ENCODE measurements around the gene SGCA.

The SGCA gene

DNA sequence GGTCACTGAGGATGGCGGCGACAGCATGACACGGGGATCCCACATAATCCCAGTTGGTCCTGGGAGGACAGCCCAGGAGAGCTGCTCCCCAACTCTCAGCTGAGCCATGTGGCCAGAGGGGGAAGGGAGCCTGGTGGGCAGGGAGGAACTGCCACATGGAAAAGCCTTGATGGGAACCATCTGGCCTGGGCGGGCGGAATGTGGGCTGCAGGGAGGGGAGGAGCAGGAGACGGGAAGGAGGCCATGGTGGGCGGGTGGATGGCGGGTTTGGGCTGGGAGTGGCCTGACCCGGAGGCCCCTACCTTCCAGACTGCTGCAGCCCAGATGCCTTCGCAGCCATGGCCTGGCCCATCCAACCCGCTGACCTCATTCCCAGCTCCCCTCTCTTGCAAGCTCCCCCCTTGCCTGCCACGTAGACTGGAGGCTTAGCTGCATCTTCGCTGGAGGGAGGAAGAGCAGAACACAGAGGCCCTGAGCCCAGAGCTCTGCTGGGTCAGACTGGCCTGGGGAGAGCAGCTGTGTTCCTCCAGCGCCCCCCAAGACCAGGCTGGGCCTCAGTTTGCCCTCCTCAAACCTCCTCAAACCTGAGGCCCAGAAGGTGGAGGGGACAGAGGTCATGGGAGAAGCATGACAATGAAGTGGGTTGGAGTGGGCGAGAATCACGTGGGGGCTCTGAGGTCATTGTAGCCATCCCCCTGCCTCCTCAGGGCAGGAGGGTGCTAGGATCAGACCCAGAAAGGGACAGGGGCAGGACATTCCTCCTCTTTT lies 43.9 kb downstream of the SGCA start:
- ATAC-seq, result no peak
- DNase-seq, result no peak

DNA sequence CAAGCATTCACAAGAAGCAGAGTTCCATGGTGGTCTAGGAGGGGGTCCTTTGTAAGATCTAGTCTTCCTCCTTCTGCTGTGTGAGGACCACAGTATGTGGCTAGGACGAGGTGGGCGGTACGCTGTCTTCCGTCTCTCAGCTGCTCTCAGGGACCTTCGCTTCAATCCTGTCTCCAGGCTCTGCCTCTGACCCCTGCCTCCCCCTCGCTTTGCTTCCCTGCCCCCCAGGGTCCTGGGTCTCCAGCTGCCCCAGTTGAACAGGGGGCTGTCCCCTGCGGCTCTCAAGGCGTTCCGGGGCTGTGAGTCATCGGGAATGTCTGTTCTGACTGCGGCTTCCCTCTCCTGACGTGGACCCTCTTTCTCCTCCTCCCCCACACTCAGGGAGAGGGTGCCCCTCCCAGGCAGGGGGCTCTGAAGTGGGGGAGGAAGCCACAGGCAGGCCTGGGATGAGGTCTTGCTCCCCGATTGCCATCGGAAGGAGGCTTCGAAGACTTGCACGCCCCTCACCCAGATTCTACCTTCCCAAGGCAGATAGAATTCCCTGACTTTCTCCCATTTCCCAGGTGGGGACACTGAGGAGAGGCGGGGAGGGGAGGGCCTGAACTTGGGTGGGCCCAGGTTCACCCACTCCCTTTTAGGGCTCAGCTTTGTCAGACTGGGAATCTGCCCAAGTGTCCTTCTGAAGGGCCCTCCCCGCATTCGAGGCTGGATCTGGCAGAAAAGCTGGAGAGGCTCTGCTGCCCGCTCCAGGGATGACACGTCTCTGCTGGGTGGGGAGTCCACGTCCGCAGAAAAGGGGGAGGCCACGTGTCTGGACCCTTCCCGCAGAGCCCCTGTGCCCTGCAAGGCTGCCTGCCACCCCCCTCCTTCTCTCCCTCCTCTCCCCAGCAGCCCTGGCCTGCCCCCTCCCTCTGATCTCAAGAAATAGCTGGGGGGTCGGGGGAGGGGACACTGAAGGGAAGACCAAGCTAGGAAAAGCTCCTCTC lies 44.7 kb downstream of the SGCA start:
- ATAC-seq (no peak), DNase-seq (no peak)

DNA sequence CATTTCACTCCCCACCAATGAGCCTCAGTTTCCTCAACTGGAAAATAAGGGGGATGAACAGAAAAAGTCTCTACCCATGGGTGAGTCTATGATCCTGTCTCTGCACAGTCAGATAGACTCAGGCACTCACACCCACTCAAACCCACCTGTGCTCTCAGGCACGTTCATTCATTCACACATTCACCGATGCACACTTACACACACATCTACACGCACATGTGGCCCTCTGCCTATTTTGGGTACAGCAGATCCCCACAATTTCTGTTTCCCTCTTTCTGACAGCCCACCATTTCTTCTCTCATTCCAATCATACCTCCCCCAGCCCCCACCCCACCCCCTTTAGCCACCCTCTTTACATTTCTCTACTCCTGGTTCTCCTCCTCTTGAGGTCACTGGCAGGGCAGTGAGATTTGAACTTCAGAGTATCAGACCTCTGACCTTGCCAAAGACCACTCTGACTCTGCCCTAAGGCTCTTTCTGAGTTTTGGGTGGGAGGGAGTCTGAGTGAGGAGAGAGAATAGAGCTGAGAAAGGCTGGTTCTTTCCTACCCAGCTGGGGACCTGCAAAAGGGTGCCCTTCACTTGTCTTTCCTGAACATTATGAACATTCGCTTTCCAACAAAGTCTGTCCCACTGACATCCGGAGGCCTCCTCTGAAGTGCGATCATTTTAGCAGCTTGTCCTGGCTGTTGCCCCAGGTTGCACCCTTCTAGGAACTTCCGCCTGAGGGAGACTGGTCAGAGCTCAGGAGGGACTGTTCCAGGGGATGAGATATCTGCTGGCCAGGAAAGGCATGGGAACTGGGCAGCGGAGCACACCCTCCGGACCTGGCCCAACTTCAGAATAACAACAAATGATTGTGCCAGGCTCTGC lies 45.7 kb downstream of the SGCA start:
- no peak for ATAC-seq
- no peak for DNase-seq

DNA sequence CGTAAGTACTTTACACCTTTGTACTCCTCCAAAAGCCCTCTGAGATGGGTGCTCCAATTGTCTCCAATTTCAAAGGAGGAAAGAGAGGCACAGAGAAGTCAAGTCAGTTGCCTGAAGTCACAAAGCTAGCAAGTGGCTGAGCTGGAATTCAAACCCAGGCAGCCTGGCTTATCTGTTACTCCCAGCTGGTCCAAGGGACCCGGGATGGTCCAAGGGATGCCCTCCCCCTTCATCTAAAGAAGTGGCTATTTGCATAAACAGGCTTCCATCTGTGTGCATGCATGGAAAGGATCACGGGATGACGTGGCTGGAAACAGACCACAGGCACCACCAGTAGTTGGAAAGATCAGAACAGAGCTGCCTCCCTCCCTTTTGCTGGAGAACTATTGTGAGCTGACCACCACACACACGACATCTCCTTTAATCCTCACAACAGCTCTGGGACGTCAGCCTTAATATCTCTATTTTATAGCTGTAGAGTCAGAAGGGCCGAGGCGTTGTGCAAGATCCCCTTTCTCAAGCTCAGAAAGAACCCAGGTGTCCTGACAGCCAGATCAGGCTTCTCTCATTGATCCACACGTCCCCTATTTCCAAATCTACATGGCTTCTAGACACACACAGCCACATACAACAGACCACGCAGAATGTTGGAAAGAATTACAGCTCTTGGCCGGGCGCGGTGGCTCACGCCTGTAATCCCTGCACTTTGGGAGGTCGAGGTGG lies 46.5 kb downstream of the SGCA start:
- DNase-seq (no peak), ATAC-seq (no peak)

DNA sequence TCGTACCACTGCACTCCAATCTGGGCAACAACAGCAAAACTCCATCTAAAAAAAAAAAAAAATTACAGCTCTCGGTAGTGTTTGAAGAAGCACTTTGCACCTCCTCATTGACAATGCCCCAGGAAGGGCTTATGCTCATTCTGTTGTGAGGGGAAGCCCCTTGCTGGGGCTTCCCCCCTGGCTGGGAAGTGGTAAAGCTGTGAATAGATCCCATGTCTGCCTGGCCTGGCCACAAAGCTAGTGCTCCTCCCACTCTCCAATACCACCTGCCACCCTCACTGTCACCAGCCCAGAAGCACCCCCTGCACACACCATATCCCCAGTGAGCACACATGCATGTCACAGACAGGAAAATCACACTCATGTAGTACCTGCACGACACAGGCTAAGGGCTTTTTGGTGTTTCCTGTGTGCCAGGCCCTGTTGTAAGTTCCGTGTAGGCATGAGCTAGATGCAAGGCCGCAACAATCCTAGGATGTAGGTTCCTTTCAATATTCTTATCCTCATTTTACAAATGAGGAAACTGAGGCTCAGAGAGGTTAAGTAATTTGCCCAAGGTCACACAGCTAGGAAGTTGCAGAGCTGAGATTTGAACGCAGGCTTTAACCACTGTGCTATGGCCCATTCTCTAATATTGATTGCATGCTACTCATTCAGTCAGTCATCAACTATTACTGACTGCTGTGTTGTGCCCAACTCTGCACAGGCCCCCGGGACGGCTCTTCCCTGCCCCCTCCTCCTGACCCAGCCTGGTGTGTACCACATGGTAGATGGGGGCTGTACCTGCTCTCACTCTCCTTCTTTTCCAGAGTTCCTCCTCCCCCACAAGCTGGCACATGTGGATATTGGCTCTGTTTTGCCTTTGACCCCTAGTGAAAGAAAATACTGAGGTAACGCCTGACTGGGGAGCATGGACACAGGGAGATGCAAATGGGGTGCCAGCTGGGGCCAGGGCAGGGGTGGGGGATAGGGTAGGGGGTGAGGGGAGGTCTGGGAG lies 47.5 kb downstream of the SGCA start:
- DNase-seq (peak; percentile 69), ATAC-seq (peak; percentile 96)

DNA sequence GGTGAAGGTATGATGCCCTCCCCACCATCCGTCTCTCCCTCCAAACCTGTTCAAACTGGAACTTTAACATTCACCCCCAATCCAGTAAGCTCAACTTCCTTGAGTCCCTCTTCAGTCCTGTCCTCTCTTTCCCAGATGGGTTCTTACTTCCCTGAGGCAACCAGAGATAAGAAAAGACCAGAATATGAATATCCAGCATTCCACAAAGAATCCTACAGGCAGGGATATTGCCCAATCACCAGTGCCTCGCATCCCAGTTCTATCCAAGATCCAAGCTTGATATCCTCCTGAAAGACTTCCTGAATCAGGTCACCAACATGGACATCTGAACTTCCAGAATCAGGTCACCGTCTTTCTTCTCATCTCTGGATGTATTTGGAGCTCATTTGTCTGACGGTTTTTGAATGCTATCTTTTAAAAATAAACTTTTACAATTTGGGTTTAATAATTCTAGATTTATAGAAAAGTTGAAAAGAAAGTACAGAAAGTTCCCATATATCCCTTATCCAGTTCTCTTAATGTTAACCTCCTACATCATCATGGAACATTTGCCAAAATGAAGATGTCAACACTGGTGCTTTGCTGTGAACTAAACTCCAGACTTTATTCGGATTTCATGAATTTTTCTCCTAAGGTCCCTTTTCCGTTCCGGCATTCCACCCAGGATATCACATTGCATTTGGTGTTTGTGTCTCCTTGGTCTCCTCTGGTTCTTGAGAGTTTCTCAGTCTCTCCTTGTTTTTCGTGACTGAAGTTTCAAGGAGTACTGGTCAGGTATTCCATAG lies 49.4 kb downstream of the SGCA start:
- no peak for ATAC-seq
- no peak for DNase-seq

DNA sequence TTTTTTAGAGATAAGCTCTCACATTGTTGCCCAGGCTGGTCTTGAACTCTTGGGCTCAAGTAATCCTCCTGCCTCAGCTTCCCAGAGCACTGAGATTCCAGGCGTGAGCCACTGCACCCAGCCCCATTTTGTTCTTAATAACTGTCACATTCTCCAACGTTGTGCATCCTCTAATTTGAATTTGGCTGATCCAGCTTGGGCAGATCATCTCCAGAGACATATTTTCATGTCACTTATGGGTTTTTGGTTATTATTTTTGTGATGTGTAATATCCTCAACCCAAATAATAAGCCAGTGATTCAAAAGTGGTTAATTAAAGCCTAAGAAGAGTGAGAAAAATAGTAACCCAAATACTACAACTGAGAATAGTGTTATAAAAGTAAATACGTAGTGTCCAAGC lies 51.8 kb downstream of the SGCA start:
- no peak for DNase-seq
- ATAC-seq, result no peak

DNA sequence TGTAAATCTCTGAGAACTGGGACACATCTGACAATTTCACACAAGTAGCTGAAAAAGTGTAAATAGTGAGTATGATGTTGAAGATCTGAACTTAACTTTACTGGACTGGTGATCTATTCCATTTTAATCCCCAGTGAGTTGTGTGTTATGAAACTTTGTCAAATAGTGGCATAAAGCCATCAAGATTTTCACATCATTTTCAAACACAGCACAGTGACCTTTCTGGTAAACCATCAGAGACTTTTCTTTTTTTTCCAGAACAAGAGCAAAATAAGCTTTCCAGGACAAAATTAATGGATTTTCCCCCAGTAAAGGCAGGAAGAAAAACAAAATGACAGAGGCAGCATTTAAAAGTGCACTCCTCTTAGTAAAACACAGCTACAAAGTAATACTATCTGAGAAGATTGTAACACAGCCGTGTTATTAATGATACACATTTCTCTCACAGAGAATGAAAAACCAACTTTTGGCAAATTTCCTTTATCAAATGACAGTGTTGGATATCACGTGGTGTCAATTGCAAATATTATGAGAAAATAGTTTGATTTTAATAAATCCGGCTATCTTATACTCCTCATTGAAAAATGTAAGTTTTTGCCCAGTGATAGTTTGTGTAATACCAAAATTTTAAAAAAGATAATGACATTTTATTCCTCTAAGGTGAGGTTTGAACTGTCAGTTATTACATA lies 52.4 kb downstream of the SGCA start:
- ATAC-seq (no peak), DNase-seq (no peak)

DNA sequence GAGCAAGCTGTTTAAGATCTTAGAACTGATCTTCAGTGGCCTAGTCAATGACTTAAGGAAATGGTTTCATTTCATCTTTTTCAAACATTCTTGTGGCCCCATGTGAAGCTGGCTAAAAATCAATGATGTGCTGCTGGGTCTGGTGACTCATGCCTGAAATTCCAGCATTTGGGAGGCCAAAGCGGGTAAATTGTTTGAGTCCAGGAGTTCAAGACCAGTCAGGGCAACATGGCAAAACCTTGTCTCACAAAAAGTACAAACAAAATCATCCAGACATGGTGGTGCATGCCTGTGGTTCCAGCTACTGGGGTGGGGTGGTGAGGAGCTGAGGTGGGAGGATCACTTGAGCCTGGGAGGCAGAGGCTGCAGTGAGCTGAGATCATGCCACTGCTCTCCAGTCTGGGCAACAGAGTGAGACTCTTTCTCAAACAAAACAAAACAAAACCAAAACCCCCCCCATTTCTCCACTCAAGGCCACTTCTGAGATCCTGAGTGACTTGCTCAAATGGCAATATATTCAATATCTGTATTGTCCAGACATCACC lies 53.0 kb downstream of the SGCA start:
- DNase-seq (no peak), ATAC-seq (no peak)

DNA sequence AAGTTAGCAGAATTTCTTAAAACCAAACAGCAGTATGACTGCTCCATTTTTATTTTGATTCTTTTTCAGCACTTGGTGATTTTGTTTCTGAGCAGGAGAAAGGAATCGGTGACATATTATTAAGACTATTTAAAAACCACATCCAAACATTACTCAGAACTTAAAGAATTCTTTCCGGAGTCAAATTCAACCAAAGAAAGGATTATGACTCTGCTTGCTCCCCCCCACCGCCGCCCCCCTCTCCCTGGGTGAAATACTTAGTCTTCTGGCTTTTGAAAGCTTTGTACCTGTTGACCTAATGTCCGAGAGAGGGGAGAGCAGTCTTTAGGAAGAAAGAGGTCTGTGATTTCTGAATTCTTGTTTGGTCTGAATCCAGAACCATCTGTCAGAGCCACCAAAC lies 53.5 kb downstream of the SGCA start:
- ATAC-seq (no peak), DNase-seq (no peak)

DNA sequence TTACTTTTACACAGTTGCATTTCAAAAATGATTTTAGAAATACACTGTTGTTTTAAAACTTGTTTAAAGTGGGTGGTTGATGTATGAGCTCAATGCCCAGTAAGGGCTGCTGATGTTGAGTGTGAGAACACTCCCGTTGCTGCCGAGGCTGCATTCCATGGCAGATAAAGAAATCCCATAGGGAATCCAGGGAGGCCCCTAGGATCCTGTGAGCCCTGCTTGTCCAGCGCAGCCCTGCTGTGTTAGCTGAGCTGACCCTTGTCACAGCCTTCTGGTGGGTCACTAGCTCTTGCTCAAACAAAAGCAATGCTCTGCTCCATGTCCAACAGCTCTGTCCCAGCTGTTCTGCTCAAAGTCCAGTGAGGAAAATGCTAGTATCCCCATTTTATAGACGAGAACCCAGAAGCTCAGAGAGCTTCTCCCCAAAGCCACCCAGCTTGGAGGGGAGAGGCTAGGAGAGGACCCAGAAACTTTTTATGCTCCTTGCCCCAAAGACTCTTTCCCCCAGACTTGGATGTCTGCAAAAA lies 54.2 kb downstream of the SGCA start:
- ATAC-seq, result no peak
- DNase-seq, result no peak

DNA sequence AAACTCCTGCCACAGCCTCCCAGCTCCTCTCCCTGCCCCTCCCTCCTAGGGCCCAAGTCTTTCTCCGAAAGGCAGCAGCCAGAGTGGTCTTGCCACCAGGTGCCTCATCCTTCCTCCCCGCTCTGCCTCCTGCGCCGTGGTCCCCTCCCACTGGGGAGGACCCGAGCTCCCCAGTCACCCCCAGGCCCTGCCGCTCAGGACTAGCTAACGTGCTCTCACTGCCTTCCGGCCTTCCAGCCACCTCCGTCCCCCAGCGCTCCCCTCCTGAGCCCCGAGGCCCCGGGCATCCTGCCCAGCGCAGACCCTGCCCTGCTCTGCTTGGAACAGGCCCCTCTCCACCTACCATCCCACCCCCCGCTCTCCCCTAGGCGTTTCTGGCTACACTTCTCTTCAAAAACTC lies 55.0 kb downstream of the SGCA start:
- ATAC-seq, result no peak
- DNase-seq, result no peak

DNA sequence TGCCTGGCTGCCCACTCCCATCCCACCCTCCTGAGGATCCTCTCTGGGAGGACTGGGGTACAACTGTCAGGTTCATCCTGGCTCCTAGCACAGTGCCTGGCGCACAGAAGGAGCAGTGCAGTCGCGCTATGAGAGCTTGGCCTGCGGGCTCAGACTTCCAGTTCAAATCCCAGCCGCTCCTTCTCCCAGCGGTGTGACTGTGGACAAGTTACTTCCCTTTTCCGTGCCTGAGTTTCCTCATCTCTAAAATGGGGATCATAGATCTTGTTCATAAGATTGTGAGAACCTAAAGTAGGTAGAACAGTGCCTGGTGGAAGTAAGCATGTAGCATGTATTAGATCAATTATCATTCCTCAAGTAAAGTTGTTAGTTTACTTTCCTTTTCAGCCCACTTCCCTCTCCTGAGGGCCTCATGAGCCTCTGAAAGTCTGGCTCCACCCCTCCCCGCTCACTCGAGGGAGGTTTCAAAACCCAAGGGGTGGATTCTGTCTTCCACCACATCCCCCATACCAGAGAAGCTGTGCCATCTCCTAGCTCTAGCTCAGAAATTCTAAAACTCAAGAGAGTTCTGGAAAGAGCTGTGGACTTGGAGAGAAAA lies 55.6 kb downstream of the SGCA start:
- ATAC-seq (no peak), DNase-seq (no peak)

DNA sequence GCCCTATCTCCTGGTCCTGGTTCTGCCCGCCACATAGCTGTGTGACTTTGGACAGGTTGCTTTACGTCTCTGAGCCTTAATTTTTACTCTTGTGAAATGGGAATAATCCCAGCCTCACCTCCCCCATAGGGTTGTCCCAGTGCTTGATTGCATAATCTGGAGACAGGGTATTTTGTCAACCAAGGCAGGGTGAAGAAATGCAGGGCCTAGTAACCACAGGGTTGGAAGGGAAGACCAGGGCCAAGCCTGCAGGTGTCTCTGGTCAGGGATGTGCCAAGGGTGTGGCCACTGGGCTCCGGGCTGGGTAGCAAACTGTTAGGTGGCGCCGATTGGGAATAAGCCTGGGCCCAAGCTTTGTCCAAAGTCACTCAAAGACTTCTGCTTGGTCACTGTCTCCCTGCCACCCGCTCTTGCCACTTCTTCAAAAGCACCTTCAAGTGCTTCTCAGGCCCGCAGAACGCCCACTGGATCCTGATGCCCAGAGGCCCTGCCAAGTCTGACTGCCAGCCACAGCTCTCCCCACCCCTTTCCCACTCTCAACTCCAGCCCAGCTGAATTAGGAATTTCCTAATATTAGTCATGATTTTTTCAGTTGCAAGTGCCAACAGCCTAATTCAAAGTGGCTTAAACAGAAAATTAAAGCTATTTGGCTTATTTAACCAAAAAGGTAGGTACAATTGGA lies 56.2 kb downstream of the SGCA start:
- no peak for DNase-seq
- no peak for ATAC-seq

DNA sequence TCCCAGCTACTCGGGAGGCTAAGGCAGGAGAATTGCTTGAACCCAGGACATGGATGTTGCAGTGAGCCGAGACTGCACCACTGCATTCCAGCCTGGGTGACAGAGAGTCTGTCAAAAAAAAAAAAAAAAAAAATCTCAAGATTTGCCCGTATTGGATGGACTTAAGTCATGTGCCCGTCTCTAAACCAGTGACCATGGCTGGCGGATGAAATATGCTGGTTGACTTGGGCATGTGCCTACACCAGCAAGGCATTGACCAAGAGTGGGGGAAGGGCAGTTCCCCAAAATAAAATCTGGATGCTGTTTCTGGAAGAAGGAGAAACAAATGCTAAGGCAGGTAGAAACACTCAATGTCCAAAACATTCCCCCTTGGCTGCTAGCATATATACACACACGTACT lies 57.1 kb downstream of the SGCA start:
- ATAC-seq (no peak), DNase-seq (no peak)

Data from stimulated activated naive CD8-positive, alpha-beta T cell treated with anti-CD3 and anti-CD28 coated beads, Interleukin-15, Interleukin-2, amounts not matched to agents 100 U/mL and 50 U/mL, for 24 hours (primary cell).